ENCODE measurements around the gene SMCP.

Gene SMCP

GRCh38 chr1:152909206-152909605 is 31.1 kb downstream of the SMCP start:
- H3K36me3 Mint-ChIP-seq: no peaks in the 10 kb centered on the region
- no peaks in the 10 kb centered on the region for H3K9me3 Mint-ChIP-seq
- H3K4me3 Mint-ChIP-seq: no peak overlapping the region
- peaks cover 12% of the 10 kb centered on the region for H3K27me3 Mint-ChIP-seq
- H3K27ac Mint-ChIP-seq: no peak overlapping the region
- no peaks in the 10 kb centered on the region for H3K4me1 Mint-ChIP-seq

- H3K27ac Mint-ChIP-seq: no peak overlapping the region
- H3K27me3 Mint-ChIP-seq: peaks cover 18% of the 10 kb centered on the region
- no peak overlapping the region for H3K4me3 Mint-ChIP-seq
- H3K4me1 Mint-ChIP-seq: no peaks in the 10 kb centered on the region
- no peaks in the 10 kb centered on the region for H3K9me3 Mint-ChIP-seq
- H3K36me3 Mint-ChIP-seq: no peaks in the 10 kb centered on the region
These were observed 34.3 kb downstream of the SMCP start for GRCh38 chr1:152912471-152912870.

GRCh38 chr1:152912900-152913299 is 34.8 kb downstream of the SMCP start:
- Mint-ChIP-seq H3K9me3 (no peaks in the 10 kb centered on the region), H3K36me3 (no peaks in the 10 kb centered on the region), H3K27me3 (peaks cover 20% of the 10 kb centered on the region), H3K27ac (no peak overlapping the region), H3K4me1 (no peaks in the 10 kb centered on the region), H3K4me3 (no peak overlapping the region)

GRCh38 chr1:152917794-152918193 is 39.7 kb downstream of the SMCP start:
- Mint-ChIP-seq H3K4me3 (no peak overlapping the region), H3K27ac (peak overlapping the region; percentile 75), H3K9me3 (no peaks in the 10 kb centered on the region), H3K4me1 (no peaks in the 10 kb centered on the region), H3K36me3 (no peaks in the 10 kb centered on the region), H3K27me3 (peaks cover 25% of the 10 kb centered on the region)

GRCh38 chr1:152919071-152919470 is 40.9 kb downstream of the SMCP start:
- no peaks in the 10 kb centered on the region for H3K36me3 Mint-ChIP-seq
- H3K9me3 Mint-ChIP-seq: no peaks in the 10 kb centered on the region
- no peak overlapping the region for H3K4me3 Mint-ChIP-seq
- no peaks in the 10 kb centered on the region for H3K4me1 Mint-ChIP-seq
- peaks cover 20% of the 10 kb centered on the region for H3K27me3 Mint-ChIP-seq
- H3K27ac Mint-ChIP-seq: no peak overlapping the region

- no peak overlapping the region for H3K27ac Mint-ChIP-seq
- peaks cover 9% of the 10 kb centered on the region for H3K27me3 Mint-ChIP-seq
- no peaks in the 10 kb centered on the region for H3K4me1 Mint-ChIP-seq
These were observed 46.1 kb downstream of the SMCP start for GRCh38 chr1:152924191-152924590.

GRCh38 chr1:152926091-152926490 is 48.0 kb downstream of the SMCP start:
- Mint-ChIP-seq H3K27ac (no peak overlapping the region), H3K36me3 (no peaks in the 10 kb centered on the region), H3K9me3 (no peaks in the 10 kb centered on the region), H3K4me1 (no peaks in the 10 kb centered on the region), H3K27me3 (peaks cover 10% of the 10 kb centered on the region), H3K4me3 (no peak overlapping the region)

More at GRCh38 chr1:152924191-152924590, 46.1 kb downstream of the SMCP start:
- Mint-ChIP-seq H3K36me3 (no peaks in the 10 kb centered on the region), H3K9me3 (no peaks in the 10 kb centered on the region), H3K4me3 (no peak overlapping the region)

- Mint-ChIP-seq H3K4me1 (no peaks in the 10 kb centered on the region), H3K27ac (no peak overlapping the region), H3K36me3 (no peaks in the 10 kb centered on the region), H3K4me3 (no peak overlapping the region), H3K9me3 (no peaks in the 10 kb centered on the region), H3K27me3 (peaks cover 5% of the 10 kb centered on the region)
These were observed 50.5 kb downstream of the SMCP start for GRCh38 chr1:152928671-152929070.

GRCh38 chr1:152932170-152932811 is 54.2 kb downstream of the SMCP start:
- Mint-ChIP-seq H3K9me3 (no peaks in the 10 kb centered on the region), H3K36me3 (no peaks in the 10 kb centered on the region), H3K27ac (no peak overlapping the region), H3K4me1 (no peaks in the 10 kb centered on the region), H3K27me3 (peaks cover 8% of the 10 kb centered on the region), H3K4me3 (no peak overlapping the region)

- H3K27ac Mint-ChIP-seq: no peak overlapping the region
- peaks cover 8% of the 10 kb centered on the region for H3K27me3 Mint-ChIP-seq
- H3K9me3 Mint-ChIP-seq: no peaks in the 10 kb centered on the region
- no peaks in the 10 kb centered on the region for H3K36me3 Mint-ChIP-seq
- H3K4me3 Mint-ChIP-seq: no peak overlapping the region
- no peaks in the 10 kb centered on the region for H3K4me1 Mint-ChIP-seq
These were observed 55.1 kb downstream of the SMCP start for GRCh38 chr1:152933196-152933595.
